RKO (cell line): ENCODE measurements around the gene PITX1.

ENCODE experiments used
- DNase-seq: peaks from one replicate; pipeline ENCODE4 v3.0.0-alpha.2; 2016; ENCODE audit warnings: low spot score

Gene PITX1

DNA sequence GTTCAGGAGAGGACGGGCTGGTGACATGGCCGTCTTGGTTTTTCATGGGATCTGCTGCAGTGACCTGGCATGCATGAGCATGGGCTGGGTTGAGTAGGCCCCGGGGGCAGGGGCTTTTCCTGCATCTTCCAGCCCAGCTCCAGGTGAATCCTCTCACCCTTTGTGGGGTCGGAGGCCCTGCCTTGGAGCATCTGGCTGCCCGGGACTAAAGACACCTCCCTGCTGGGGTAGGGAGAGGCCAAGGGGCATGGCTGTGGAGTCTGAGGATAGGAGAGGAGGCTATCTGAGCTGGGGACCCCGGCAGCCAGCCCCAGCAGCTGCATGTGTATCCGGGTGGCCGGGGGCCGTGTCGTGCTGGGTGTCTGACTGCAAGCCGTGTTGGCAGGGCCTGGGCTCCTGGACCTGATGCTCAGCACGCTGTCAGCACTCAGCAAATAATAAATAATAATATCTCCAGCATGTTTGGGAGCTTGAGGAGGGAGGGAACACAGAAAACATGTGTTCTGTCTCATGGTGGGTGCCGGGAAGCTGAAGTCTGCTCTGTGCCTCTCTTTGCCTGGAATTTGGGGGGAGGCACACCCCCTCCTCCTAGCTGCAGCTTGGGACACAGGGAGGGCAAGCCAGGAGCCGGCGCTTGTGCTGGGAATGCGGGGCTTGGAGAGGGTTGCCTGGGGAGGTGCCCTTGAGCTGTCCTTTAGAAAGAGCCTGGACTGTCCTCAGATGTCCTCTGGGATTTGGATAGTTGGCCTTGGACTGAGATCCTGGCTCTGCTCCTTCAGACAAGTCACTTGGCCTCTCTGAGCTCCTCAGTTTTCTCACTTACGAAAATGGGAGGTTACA, 28.4 kb upstream of the PITX1 start:
- no peak for DNase-seq

DNA sequence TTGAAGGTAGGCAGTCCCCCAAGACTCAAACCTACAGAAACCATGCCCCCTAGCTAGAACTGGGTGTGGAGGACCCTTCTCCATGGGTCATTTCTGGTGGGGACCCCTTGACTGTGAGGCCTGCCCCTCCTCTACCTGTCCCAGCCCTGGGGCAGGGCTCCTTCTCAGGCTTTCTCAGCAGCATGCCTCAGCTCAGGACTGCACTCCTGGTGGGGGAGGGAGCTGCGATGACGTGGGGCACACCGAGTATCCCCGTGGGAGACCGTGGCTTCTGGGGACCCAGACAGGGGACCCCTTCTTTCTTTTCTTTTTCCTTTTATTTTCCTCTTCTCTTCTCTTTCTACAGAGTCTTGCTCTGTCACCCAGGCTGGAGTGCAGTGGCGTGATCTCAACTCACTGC, 27.0 kb upstream of the PITX1 start:
- DNase-seq = no peak

DNA sequence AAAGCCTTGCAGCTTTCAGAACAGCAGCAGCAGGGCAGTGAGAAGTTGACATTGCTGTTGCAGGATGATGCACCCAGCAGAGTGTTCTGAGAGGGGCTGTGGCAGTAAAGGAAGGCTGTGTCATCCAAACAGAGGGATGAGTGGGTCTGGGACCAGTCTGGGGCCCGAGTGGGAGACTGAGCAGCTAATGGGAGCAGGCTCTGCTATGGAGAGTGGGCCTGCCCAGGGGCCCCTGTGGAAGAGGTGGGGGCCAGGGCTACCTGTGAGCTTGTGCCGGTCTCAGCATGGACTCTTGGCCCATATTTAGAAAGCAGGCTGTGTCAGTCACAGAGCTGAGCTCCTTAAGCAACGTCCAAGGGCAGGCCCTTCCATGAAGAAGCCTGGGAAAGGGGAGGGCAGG, 26.0 kb upstream of the PITX1 start:
- DNase-seq = no peak

DNA sequence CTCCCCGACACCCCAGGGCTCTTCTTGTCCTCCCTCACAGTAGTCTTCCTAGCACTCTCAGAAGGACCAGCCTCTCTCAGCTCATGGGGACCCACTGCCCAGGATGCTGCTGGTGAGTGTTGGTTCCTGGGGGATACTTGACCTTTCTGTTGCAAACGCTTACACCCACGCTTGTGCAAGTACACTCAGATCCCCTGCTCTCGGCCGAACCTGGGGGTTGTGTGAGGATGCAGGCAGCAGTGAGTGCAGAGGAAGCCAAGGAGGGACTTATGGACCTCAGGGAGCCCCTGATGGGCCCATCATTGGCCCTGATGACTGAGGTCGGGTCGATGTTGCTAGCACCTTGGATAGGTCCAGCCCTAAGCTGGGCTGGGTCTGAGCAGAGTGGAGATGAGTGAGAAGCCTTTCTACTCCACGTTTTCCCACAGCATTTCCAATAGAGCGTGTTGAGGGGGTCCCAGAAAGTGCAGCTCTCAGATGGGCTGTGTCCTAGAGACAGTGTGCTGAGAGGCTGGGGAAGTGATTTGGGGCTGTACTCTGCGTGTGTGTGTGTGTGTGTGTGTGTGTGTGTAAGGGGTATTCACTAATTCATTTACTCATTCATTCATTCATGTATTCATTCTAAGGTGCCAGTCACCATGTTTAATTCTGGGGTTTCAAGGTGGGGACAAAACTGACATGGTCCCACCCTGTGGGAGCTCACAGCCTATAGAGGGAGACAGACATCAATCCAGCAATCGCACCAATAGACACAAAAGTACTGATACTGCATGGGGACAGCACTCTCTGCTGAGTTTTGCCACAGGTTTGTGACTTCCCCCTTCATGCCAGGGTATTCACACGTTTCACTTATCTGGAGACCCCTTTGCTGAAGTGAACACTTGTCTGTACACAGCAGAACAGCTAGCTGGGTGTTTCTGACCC, 25.2 kb upstream of the PITX1 start:
- DNase-seq = no peak

DNA sequence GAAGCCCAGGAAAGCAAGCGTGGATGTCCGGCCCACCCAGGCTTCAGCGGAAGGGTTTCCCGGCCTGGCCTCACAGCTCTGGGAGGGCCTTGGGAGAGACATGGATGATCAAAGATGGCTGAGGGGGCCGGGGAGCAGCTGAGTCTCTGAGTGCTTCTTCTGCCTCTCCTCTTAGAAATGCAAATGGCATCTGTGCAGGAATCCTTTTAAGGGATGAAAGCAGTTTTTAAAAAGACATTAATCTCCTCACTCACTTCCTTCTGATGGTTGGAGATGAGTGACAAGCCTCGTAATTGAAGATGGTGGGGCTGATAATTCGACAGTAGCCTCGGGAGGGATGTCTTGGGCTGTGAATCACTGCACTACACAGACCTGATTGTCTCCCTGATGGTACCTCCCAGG, 24.3 kb upstream of the PITX1 start:
- no peak for DNase-seq

DNA sequence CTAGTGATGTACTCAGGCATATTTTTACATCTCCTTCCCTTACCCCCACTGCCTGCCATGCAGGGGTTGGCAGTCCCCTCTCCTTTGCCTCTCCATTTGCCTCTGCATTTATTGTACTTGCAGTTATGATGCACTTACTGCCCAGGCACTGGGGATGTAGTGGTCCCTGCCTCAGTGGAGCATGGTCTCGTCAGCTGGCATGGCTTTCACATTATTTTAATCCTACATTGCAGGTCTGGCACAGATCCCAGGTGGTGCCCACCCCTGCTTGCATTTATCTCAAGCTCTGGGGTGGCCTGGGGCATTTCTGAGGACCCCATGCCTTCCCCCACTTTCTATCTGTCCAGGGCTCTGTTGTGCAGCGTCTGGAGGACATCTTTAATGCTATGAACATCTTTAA, 23.2 kb upstream of the PITX1 start:
- DNase-seq = no peak

DNA sequence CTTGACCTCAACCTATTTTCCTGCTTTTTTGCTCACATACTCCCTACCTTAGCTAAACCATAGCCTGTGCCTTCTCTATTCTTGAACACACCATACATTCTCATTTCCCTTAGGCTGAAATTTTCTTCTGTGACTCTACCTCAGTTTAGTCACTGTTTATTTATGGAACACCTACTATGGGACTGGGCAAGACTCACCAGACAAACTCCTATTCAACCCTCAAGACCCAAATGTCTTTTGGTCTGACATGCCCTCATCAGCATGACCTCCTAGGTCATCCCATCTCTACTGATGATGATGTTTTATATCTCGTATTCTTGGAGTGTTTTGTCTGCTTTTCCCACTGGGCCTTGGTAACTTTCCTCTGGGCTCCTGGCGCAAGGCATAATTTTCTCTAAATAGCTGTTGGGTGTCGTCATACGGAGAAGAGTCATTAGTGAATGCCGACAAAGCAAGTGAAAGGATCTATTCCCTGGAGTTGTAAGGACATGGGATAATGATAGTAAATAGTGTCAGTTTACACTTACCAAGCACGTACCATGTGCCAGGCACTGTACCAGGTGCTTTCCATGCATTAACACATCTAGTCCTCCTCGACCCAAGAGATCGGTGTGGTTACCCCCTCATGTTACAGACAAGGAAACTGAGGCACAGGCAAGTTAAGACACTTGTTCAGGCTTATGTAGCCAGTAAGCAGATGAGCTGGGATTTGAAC, 22.4 kb upstream of the PITX1 start:
- no peak for DNase-seq

DNA sequence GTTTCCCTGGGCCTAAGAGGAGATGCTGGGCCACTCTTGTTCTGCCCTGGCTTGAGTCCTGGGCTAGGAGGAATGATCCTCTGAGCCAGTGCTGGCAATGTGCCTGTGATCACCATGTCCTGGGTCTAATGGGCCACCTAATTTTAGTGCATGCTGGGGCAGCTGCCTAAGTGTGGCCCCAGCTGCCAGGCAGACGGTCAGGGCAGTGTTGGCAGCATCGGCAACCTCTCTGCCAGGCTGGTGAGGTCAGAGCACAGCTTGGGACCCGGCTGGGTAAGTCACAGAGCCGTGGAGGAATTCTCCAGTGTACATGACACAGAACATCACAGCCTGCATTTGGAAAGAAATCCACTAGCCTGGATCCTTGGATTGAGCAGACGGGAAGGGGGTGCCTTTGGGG, 21.4 kb upstream of the PITX1 start:
- DNase-seq = no peak

DNA sequence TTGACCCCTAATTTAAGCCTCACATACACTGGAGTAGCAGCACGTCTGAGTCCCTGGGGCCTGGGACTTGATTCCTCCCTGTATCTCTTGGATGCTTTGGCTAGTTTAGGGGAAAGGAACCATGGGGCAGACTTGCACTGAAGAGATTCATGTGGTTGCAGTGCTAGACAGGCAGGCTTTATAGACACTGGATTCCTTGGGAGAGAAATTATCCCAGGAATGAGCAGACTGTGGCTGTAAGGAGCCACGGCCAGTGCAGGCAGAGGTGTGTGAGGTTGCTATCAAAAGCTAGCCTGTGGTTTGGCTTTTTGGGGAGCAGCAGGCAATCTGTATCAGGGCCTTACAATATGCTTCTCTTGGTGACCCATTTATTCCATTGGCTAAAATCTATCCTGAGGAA, 20.5 kb upstream of the PITX1 start:
- no peak for DNase-seq

DNA sequence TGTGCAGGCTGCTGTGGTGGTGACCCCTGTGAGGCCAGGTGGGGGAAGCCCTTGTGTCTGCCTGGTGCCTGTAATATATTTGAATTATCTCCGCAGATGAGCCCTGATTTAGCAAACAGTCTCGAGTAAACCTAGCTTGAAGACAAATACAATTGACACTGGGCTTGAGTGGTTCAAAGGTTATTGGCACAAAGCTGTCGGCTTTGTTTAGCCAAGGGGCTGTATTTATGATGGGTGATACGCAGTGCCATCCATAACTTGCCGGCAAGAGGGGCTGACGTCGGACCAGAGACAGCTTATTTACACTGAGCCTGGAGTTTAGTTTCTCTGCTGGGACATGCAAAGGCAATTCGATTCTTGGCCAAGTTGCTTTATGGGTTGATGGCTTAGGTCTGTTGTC, 20.0 kb upstream of the PITX1 start:
- no peak for DNase-seq

DNA sequence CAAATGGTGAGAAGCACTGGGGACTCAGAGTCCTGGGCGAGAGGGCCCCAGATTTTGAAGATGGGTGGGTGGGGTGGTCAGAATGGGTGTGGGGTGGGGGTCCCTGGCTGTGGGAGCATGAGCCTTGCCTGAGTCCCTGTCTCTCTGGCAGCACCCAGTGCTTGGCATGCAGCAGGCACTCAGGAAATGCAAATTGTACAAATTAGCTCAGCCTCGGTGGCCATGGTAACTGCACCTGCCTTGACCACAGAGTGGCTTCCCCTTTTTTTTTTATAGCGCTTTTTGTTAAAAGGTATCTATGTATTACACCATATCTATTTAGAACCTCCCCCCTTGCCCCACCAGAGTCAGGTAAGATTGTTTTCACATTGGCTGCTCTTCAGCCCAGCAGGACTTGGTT, 19.2 kb upstream of the PITX1 start:
- DNase-seq = no peak

DNA sequence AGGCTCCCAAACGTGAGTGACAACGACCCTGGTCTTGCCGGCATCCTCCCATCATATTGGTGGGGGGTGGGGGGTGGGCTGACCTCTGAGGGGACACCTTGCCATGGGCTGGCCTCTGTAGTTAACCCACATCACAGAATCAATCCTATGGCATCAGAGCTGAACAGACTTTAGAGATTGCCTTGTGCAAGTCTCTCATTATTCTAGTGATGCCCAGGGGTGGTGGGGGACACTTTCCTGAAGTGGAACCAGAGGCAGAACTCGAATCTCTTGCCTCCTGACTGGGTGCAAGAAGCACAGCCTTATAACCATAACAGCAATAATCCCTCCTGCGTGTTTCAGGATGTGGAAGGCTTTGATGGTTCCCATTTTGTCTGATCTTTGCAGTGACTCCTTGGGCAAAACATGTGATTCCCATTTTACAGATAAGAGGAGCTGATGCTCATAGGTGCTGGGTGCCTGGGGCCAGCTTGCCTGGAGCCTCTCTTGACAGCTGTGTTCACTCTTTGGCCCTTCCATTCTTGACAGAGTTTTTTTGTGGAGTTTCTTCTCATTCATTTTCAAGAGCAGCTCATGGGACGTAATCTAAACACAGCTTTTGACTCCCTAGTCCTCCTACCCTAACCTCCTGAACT, 18.6 kb upstream of the PITX1 start:
- DNase-seq = no peak

DNA sequence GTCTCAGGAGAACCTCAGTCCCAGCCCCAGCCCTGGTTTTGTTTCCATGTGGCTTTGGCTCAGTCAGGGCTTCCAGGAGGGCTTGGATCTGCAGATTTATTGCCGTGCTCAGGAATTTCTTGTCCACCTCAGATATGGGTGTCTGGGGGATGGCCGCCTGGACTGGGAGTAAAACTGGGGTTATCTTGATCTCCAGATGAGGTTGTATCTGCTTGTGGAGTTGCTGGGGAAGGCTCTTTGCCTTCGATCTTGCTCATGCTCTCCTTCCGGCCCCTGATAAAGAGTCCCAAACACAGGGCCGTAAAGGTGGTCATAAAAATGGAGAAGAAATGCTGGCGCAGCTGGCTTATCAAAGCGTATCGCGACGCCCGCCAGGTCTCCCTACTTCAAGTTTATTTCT, 17.8 kb upstream of the PITX1 start:
- DNase-seq = no peak

DNA sequence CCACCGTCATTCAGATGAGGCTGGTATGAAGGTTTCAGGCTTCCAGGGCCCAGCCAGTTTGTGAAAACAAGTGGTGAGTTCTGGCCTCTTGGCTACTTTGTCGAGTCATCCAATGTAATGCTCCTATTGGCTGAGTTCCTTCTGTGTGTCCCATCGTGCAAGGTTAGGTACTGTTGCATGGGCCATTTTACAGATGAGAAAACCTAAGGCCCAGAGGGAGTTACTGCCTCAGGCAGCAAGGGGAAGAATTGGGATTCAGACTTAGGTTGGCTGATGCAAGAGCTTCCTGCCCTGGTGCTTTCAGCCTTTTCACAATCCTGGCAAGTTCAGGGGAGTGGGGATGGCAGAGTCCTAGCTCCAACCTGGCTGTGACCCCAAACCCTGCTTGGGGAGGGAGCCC, 17.4 kb upstream of the PITX1 start:
- no peak for DNase-seq

DNA sequence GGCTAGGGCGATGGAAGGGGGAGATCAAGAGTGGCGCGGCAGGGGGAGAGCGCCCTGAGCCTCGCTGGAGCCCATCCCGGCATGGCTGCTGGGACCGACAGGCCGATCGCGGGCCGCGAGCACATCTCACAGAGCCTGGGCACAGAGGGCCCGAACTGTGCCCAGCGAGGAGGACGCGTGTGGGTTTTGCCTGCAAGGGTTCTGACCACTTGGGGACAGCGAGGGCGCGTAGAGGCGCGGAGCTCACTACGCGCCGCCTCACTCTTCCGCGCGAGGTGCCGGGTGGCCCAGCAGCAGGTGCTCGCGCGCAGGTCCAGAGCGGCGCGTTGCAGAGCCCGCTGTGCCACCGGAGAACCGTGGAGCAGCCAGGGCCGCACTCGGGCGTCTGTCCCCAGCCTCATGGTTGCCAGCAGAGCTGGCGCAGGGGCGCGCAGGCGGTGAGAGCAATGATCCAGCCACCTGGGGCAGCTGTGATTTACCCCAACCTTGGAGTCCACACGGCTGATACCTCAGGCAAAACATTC, 16.3 kb upstream of the PITX1 start:
- DNase-seq = no peak

DNA sequence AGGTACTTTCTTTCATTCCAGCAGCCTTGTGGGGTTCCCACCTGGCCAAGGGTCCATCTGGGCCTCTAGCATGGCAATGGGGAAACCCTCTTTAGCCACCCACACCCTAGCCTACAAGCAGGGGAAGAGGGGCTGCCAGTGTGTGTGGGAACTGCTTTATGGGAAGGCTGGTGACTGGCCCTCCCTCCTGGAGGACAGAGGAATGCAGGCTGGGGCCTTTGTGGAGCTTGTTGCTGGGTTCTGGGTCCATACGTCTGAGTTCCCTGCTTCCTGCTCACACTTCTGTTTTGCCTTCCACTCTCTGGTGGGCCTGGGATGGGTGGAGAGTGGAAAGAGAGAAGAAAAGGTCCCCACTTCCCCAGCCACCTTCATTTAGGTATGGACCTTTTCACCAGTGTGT, 14.9 kb upstream of the PITX1 start:
- DNase-seq = no peak

DNA sequence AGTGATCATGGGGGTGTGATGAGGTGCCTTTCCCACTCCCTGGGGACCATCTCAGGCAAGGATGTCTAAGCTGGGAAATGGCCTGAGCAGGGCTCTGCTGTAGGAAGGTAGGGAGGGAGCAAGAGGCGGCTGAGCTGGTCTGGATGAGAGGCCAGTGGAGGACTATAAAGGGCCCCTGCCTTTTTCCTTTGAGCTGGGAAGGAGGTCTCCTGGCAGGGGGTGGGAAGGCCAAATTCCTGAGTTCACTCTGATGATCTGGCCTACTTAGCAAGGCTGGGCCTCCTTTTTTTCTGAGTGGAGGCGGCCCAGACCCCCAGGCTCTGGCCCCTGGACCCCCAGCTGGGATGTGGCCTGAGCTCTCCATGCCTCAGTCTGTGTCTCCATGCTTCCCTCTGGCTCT, 14.3 kb upstream of the PITX1 start:
- DNase-seq = no peak

DNA sequence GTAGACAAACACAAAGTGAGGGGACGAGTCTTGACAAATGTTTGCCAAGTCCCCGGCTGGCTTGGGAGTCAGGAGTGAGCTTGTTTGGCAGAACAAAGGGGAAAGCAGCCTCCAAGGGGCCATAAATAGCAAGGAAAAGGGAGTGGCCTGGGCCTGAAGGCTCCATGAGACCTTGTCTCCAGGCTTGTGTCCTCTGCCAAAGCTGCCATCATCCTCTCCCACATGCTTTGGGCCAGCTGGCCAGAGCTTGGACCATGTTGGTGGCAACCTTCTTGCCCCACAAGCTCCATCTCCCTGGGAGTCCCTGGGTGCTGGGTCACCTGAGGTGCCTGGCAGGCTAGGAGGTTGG, 13.3 kb upstream of the PITX1 start:
- DNase-seq = no peak

DNA sequence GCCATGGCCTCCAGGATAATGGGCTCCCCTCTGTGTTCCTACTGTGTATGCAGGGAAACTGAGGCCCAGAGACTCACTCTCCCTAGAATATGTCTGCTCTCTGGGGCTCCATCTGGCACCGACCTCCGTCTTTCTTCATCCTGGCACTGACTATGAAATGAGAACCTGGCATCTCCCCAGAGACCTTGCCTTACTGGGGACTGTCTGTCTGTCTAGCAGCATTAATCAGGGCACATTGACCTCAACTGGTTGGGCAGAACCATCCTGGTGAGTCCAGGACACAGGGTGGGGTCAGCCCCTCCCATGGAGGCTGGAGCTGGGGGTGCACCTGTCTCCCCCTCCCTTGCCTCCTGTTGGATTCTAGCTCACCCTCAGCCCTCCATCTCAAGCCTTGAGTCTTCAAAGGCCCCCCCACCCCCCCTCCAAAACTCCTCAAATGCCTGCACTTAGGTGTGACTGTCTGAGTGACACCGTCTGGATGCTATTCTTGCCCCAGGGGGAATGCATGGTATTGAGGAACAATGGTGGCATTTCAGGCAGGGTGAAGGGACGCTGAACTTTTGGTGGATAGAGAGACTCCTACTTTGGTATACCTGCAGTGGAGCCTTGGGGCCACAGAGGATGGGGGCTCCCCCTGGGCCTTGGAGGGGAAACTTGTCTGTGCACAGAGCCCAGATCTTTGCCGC, 12.8 kb upstream of the PITX1 start:
- no peak for DNase-seq

DNA sequence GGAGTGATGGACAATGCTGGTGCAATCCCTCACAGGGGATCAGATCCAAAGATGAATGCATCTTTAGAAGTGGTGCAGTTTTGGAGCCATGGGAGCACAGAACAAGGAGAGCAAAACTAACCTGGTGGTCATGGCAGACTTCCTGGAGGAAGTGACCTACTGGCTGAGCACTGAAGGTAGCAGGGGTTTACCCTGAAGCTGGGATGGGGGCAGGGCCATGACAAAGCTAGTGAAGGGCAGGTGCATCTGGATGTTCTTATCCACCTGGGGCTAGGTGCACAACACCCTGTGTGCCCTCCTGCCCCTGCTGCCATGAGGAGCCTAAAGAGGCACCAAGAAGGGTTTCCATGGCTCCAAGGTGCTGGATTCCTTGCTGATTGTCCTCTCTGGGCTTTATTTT, 11.5 kb upstream of the PITX1 start:
- DNase-seq = no peak

DNA sequence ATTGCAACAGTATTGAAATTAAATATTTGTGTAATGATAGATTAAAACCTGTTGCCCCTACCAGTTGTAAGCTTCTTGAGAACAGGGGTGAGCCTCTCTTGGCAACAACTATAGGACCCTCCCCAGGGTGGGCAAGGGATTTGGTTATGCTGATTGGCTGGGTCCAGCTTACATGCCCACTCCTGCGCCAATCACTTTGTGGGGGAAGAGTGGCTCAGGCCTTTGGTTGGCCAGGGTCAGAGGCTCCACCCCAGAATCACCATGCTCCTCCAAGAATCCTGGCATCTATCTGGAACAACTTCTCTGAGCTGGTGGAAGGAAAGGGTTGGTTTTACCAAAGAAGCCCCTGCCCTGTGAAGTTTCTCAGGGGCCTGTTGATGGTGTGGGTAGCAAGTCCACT, 8.6 kb upstream of the PITX1 start:
- no peak for DNase-seq

DNA sequence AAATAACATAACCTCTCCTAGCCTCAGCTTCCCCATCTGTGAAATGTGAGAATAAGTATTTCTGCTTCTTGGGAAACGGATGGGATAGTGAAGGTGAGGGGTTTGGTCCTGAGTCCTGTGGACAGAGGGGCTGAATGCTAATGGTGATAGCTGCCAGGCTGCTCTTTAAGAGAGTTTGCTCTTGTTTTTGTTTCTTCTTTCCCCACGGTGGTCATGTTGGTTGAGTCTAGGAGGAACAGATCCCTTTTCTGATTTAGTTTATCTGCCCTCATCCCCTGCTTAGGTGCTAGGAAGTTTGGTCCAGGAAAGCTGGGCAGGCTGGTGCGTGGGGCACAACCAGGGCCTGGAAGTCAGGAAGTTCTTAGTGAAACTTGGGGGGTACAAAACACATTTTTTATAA, 7.7 kb upstream of the PITX1 start:
- DNase-seq = no peak
